Osteoblast (primary cell): ENCODE data around the gene SNRPA1. TPM values are rescaled to one million over a fixed set of nuclear protein-coding genes. Genes with fewer than 3 reads are reported as not detected.
"Not testable (repeated sequence)": the region's sequence is repeated elsewhere in the genome, so short reads cannot be mapped to it uniquely, and the experiment has no call there.

ENCODE experiments used
- DNase-seq: peaks from one replicate; pipeline ENCODE4 v3.0.0; 2011; ENCODE audit warnings: low spot score, mixed read lengths; ENCODE audit not compliant: insufficient read length; ENCODE audit errors: missing footprints
- H2AFZ ChIP-seq: 2 replicates; pipeline ENCODE4 v1.6.0; 2011; ENCODE audit warnings: mild to moderate bottlenecking, low read length
- H3K27ac ChIP-seq: 2 replicates; pipeline ENCODE4 v1.5.1; 2011; ENCODE audit warnings: mild to moderate bottlenecking, low read depth, low read length, moderate library complexity
- H3K27me3 ChIP-seq: 2 replicates; pipeline ENCODE4 v1.6.0; 2012; ENCODE audit warnings: mild to moderate bottlenecking, control low read depth, inconsistent platforms, low read length, moderate library complexity; ENCODE audit not compliant: insufficient read depth
- H3K36me3 ChIP-seq: 2 replicates; pipeline ENCODE4 v1.5.1; 2011; ENCODE audit warnings: mild to moderate bottlenecking, low read length, control low read depth, moderate library complexity; ENCODE audit not compliant: insufficient read depth
- H3K4me1 ChIP-seq: 2 replicates; pipeline ENCODE4 v1.5.1; 2011; ENCODE audit warnings: mild to moderate bottlenecking, low read length, control low read depth, moderate library complexity; ENCODE audit not compliant: insufficient read depth
- H3K4me2 ChIP-seq: 2 replicates; pipeline ENCODE4 v1.6.0; 2011; ENCODE audit warnings: mild to moderate bottlenecking, low read length; ENCODE audit not compliant: insufficient read depth
- H3K4me3 ChIP-seq: fragments of 200-600 bp; sonication (generic); 3 replicates; pipeline ENCODE4 v1.5.1; 2012; ENCODE audit warnings: mild to moderate bottlenecking, low read length, inconsistent platforms; ENCODE audit not compliant: insufficient read depth
- H3K79me2 ChIP-seq: 2 replicates; pipeline ENCODE4 v1.6.0; 2012; ENCODE audit warnings: mild to moderate bottlenecking, low read length, control low read depth, inconsistent platforms; ENCODE audit not compliant: insufficient read depth
- H3K9me3 ChIP-seq: 2 replicates; pipeline ENCODE4 v1.5.1; 2011; ENCODE audit warnings: low read depth, low read length, control low read depth
- H4K20me1 ChIP-seq: 2 replicates; pipeline ENCODE4 v1.6.0; 2012; ENCODE audit warnings: mild to moderate bottlenecking, low read length, control low read depth; ENCODE audit not compliant: insufficient read depth
- total RNA-seq: library from RNA; depleted of rRNA; stranded (reverse); fragments of >200 nt; gene quantifications from 2 replicates; pipeline ENCODE4 v1.2.3, GENCODE V29; 2012
- TF ChIP-seq, protein P1 (sequence below): IDR thresholded peaks from 2 replicates; pipeline ENCODE4 v1.5.1; 2011; ENCODE audit warnings: mild to moderate bottlenecking, low read depth, low read length, moderate library complexity; ENCODE audit errors: extremely low read depth

SNRPA1 gene
- total RNA-seq: 7.1 and 9.8 TPM in 2 replicates

DNA sequence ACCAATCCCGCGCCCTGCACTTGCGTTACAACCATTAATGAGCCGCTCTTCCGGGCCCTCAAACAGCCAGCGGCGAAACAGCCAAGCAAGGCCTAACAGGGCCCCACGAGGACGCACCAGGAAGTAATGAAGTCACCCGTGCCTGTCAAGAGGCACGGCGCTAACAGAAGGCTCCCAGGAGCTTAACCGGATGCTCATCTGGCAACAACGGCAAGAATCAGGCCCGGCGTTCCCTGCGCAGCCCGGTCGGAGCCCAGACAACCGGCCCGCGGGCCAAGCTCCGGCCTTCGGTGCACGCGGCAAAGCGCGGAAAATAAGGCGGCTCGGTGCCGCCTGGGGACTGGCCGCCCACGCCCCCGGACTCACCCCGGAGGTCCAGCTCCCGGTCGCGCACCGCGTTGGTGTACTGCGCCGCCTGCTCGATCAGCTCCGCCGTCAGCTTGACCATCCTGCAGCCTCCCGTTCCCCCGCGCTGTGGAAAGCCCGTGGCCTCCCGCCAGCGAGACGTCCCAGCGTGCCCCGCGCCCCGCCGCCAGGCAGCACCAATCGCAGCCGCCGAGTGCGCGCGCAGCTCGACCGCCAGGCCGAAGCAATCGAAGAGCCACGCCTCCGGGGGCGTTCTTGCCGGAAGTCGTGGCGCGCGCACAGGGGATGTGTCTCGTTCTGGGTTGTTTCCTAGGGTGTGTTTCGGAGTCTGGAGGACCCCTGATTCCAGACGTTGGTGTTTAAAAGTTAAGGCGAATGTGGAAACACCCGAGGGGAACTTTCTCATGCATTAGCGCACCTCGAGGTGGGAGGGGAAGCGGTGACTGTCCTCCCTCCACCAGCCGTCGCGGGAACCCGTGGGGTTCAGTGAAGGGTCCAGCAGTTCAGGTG is at the start of gene SNRPA1:
Gene SNRPA1, minus strand, starts transcription at position 518 of the 876 bp plus-strand sequence. Its CDS starts 70 bp downstream, at position 448.
- H4K20me1 ChIP-seq: peaks cover 23% of the 10 kb centered on the region
- no peaks in the 10 kb centered on the region for H3K27me3 ChIP-seq
- H3K79me2 ChIP-seq: peaks cover 50% of the 10 kb centered on the region
- H3K4me3 ChIP-seq: peak within 1 kb of the TSS; percentile 97
- peaks cover 18% of the 10 kb centered on the region for H3K36me3 ChIP-seq
- peak within 1 kb of the TSS; percentile 88 for H3K27ac ChIP-seq
- peak; percentile 97 for DNase-seq
- H2AFZ ChIP-seq: peak within 1 kb of the TSS; percentile 99
- H3K9me3 ChIP-seq: no peaks in the 10 kb centered on the region
- peaks cover 21% of the 10 kb centered on the region for H3K4me1 ChIP-seq
- H3K4me2 ChIP-seq: peak within 1 kb of the TSS; percentile 97
- TF ChIP-seq, protein P1, sequence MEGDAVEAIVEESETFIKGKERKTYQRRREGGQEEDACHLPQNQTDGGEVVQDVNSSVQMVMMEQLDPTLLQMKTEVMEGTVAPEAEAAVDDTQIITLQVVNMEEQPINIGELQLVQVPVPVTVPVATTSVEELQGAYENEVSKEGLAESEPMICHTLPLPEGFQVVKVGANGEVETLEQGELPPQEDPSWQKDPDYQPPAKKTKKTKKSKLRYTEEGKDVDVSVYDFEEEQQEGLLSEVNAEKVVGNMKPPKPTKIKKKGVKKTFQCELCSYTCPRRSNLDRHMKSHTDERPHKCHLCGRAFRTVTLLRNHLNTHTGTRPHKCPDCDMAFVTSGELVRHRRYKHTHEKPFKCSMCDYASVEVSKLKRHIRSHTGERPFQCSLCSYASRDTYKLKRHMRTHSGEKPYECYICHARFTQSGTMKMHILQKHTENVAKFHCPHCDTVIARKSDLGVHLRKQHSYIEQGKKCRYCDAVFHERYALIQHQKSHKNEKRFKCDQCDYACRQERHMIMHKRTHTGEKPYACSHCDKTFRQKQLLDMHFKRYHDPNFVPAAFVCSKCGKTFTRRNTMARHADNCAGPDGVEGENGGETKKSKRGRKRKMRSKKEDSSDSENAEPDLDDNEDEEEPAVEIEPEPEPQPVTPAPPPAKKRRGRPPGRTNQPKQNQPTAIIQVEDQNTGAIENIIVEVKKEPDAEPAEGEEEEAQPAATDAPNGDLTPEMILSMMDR: no peak

DNA sequence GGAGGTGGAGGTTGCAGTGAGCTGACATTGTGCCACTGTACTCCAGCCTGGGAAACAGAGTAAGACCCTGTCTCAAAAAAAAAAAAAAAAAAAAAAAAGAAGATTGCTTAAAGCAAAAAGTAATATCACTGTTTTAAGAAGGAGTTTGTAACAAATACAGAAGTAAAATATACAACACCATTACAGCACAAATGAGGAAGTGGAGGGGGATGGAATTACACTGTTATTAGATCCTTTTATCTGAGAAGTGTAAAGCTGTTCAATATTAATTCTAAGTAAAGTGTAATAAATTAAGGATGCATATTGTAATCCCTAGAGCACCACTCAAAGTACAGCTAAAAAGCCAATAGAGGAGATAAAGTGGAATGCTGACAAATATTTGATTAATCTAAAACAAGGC is 47.0 kb upstream of the SNRPA1 start:
- Histone ChIP-seq H3K27me3 (peaks cover 3% of the 10 kb centered on the region), H3K4me3 (no peak overlapping the region), H3K79me2 (no peaks in the 10 kb centered on the region), H4K20me1 (no peaks in the 10 kb centered on the region), H3K27ac (no peak overlapping the region), H3K4me2 (no peak overlapping the region), H3K4me1 (no peaks in the 10 kb centered on the region), H3K36me3 (no peaks in the 10 kb centered on the region), H2AFZ (no peak overlapping the region), H3K9me3 (no peaks in the 10 kb centered on the region)
- TF ChIP-seq, protein P1: no peak
- no peak for DNase-seq

DNA sequence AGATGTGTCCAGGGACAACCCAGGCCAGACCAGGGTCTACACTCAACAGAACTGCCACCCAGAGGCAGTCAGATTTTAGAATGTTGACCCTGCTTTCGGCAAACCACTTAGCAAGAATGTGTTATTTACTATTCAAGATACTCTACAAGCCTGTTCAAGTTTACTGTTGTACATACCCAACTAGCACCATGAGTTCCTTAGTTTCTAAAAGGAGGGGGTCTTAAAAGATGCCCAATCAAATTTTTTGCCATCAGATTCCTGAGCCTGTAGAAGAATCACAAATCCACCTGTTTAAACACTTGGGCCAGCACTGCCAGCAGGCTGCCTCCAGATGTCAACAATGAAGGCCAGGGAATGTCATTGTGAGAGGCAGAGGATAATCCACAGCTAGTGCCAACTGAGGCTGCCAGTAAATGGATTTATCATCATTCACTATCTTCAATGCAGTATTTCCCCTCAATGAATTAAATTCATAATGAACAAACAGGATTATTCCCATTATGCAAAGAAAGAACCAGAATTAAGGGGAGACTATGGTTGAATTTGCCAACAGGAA is 43.5 kb upstream of the SNRPA1 start:
- Histone ChIP-seq H3K4me1 (no peaks in the 10 kb centered on the region), H2AFZ (no peak overlapping the region), H3K27me3 (no peaks in the 10 kb centered on the region), H3K36me3 (no peaks in the 10 kb centered on the region), H3K9me3 (no peaks in the 10 kb centered on the region), H4K20me1 (no peaks in the 10 kb centered on the region), H3K79me2 (no peaks in the 10 kb centered on the region), H3K4me3 (no peak overlapping the region), H3K27ac (no peak overlapping the region), H3K4me2 (no peak overlapping the region)
- TF ChIP-seq, protein P1: no peak
- no peak for DNase-seq

DNA sequence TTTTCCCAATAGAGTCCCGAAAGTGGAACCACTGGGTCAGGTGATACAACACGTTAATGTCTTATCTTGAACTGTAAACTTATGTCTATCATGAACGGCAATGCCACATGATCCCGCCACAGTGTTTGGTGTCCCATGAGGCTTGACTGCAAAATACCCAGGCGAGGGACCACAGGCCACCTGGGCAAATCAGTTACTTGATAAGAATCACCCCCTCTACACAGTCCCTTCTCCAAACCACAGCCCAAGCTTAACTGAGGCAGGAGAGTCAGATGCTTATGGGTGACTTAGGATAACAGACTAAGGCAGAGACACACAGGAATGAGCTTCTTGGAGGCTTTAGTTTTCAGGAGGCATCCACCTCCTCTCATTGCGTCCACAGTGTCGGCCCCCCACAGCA is 42.9 kb upstream of the SNRPA1 start:
- no peak overlapping the region for H3K27ac ChIP-seq
- no peak overlapping the region for H3K4me3 ChIP-seq
- TF ChIP-seq, protein P1: no peak
- peak; percentile 3 for DNase-seq
- no peaks in the 10 kb centered on the region for H3K79me2 ChIP-seq
- no peaks in the 10 kb centered on the region for H3K36me3 ChIP-seq
- H3K4me1 ChIP-seq: no peaks in the 10 kb centered on the region
- H3K27me3 ChIP-seq: no peaks in the 10 kb centered on the region
- no peak overlapping the region for H2AFZ ChIP-seq
- no peaks in the 10 kb centered on the region for H4K20me1 ChIP-seq
- H3K4me2 ChIP-seq: no peak overlapping the region
- no peaks in the 10 kb centered on the region for H3K9me3 ChIP-seq

DNA sequence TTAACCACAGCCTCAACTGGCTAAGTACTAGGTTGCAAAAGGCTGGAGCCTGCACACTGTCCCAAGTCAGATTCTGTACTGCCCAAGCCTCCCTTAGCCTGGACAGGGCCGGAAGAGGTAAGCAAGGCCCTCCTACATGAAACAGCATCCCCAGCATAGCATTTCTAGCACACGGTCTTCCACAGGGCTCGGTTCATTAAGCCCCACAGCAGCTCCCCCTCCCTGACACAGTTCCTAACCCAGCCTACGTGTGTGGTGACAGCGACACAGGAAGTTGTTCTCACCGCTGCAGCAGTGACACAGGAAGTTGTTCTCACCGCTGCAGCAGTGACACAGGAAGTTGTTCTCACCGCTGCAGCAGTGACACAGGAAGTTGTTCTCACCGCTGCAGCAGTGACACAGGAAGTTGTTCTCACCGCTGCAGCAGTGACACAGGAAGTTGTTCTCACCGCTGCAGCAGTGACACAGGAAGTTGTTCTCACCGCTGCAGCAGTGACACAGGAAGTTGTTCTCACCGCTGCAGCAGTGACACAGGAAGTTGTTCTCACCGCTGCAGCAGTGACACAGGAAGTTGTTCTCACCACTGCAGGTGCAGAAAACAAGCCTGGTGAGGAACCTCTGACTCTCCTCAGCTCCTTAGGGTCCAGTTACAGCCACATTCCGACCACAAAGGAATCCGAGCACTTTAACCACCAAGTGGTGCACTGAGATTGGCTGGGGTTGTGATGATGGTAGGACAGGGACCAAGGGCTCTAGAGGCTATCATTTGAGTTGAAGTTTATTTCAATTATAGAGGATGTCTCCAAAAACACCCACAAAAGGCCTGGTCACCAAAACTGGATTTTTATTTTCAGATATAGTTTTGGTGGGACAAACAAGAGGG is 39.1 kb upstream of the SNRPA1 start:
- H4K20me1 ChIP-seq, H3K9me3 ChIP-seq, H3K36me3 ChIP-seq, H3K79me2 ChIP-seq, H3K4me1 ChIP-seq, H3K27me3 ChIP-seq, H3K27ac ChIP-seq, H3K4me3 ChIP-seq, H3K4me2 ChIP-seq, H2AFZ ChIP-seq: not testable (repeated sequence)
- peak; percentile 11 for DNase-seq
